Myocyte (in vitro differentiated cells): ENCODE measurements around the gene ZGRF1. TPM values are rescaled to one million over a fixed set of nuclear protein-coding genes. Genes with fewer than 3 reads are reported as not detected.
"Not testable (repeated sequence)": the region's sequence is repeated elsewhere in the genome, so short reads cannot be mapped to it uniquely, and the experiment has no call there.

Experiments
- DNase-seq: peaks from one replicate; pipeline ENCODE4 v3.0.0-alpha.2; 2012; ENCODE audit warnings: low read depth
- microRNA counts: library from miRNA; unstranded; fragments of <30 nt; microRNA quantifications from one replicate; lab custom pipeline; 2016
- microRNA-seq: library from miRNA; unstranded; fragments of <30 nt; microRNA quantifications from one replicate; pipeline ENCODE4, GENCODE V29; 2016
- total RNA-seq: library from RNA; depleted of rRNA; stranded (reverse); fragments of >200 nt; gene quantifications from 2 replicates; pipeline ENCODE4 v1.2.3, GENCODE V29; 2014

The ZGRF1 gene
- total RNA-seq, 1 donor from 2014 or later: 3.2 TPM

GRCh38 chr4:112516066-112516470 is 120.6 kb downstream of the ZGRF1 start, which contains the start of gene NEUROG2:
Gene NEUROG2 (minus strand): TSS chr4:112516180. CDS start chr4:112515475, 705 bp downstream.
- no peak for DNase-seq

GRCh38 chr4:112515198-112516065 is 121.3 kb downstream of the ZGRF1 start:
- peak; percentile 66 for DNase-seq

GRCh38 chr4:112514647-112515197 is 122.0 kb downstream of the ZGRF1 start:
- peak; percentile 23 for DNase-seq

DNA sequence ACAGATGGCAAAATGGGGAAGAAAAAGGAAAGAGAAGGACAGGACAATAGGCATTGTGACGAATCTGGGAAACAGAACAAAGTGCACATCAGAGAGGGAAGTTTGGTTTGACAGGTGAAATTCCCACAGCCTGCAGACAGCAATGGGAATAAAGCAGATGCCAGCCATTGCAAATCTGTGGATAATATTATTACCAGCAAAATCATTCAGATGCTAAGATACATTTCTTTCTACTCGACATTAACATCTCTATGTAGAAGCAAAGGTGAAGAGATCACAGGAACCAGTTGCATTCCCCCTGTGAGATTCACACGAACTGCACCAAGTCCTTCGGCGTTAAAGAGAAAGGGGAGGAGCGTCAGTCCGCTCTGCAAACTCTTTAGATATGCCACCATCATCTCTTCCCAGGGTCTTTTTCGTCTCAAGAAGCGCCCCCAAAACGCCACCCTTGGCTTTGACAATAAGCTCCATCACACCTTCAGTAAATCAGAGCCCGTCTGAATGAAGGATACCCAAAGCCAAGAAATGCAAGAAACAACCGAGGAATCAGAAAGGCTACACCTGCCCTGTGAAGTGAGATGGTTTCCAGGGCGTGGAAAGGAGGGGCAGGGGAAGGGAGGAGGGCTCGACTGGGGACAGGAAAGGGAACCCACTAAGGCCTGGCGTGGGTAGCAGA is 122.6 kb downstream of the ZGRF1 start:
- no peak for DNase-seq

DNA sequence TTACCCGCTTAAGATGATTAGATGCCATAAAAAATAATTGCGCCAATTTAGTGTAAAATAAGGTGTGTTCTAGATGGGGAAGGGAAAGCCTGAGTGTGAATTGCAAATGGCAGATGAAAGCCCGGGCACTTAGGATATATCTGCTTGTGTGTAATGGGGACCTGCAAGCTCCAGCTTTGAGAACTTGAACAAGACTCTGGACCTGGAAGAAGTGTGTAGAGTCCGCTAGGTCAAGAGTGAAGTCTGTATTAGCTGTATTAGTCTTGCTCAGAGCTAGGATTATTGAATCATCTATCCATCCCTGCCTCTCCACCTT is 124.9 kb downstream of the ZGRF1 start:
- no peak for DNase-seq

GRCh38 chr4:112511093-112511802 is 125.5 kb downstream of the ZGRF1 start:
- no peak for DNase-seq

DNA sequence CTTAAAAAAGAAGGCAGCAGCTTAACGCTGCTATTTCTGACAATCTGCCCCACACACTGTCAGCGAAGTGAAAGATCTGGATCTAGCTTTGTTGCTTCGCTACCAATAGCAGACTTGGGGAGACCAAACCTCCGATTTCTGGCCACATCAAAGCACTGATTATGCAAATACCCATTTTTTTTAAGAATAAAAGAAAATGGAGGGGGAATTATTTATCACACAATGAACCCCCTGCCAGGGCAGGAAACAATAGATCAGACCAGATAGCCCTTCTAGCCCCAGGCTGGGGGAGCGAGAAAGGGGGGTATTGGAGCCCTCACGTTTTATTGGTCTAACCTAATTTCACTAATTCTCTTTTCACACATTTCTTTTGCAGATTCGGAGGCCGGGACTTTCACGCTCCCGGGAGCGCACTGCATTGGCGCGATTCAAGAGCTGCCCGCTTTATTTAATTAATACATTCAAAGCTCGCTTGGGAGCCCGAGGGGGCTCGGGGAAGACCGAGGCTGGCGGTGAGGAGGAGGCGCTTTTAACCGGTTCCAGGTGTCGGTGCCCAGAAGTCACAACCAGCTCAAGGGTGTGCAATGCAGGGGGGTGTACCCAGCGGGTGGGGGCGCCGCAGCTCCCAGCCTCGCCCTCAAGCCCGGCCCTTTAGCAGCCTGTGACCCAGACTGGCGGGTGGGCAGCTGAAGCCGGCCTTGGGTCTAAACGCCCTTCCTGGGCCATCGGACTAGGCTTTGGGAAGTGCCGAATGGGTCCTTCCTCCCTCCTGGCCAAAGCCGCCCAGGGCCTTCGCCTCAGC is 126.2 kb downstream of the ZGRF1 start:
- no peak for DNase-seq

DNA sequence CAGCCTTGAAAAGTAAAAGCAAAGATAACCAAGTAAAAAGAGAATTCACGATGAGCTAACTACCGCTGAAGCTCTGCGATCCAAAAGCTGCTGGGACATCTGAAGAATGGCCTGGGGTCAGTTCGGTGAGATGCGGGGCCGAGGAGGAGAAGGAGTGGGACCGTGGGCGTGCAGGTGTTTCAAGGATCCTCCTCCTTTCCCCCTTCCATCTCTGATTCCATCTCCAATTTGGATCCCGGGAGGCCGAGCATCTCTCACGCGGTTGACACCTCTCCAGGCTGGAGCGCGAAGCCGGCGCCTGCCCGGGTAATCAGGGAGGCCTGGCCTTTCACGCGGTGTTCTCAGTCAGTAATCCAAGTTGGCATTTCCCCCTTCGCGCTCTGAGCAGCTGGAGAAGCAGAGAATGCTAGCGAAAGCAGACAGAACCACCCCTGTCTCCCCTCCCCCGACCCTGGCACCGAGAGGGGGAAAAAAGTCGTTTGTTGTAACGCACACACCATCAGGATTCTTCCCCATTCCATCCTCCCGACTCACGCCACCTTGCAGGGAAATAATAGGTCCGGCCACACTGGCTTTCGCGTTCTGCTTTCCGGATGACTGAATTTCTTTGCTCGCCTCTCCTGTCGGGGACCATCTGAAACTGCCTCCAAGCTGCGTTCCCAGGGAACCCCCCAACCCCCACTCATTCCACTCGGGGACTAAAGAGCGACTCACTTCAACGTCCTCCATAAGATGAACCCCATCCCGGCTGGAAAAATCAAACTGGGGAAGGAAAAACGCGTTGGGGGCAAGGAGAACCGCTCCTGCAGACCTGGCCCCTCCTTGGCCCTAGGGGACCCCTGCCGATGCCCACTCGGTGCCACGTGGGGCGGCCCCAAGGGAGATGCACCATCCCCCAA is 127.2 kb downstream of the ZGRF1 start:
- peak; percentile 9 for DNase-seq

- DNase-seq: no peak
Measured at GRCh38 chr4:112508356-112508755, 128.4 kb downstream of the ZGRF1 start.

DNA sequence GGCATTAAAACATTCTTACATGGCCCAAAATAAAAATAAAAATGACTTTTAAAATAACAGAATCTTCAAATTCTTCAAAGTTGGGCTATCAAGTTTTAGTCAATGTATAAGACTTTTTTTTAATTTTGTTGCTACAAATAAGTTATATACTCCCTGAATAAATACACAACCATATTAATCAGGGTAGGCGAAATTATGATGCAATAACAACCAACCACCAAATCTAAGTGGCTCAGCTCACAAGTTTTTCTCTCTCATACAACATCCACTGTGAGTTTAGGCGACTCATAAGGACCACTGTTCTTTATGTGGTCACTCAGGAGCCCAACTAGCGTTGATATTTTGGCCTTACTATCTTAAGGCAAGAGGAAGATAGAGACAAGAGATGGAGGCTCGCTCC is 131.9 kb downstream of the ZGRF1 start:
- DNase-seq: no peak

- no peak for DNase-seq
Measured at GRCh38 chr4:112502871-112503270, 133.8 kb downstream of the ZGRF1 start.

DNA sequence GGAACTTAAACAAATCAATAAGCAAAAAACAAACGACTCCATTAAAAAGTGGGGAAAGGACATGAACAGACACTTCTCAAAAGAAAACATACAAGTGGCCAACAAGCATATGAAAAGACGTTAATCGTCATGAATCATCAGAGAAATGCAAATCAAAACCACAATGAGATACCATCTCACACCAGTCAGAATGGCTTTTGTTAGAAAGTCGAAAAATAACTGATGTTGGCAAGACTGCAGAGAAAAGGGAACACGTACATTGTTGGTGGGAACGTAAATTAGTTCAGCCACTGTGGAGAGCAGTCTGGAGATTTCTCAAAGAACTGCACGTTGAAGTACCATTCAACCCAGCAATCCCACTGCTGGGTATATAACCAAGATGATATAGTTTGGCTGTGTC is 144.4 kb downstream of the ZGRF1 start:
- DNase-seq: no peak

DNA sequence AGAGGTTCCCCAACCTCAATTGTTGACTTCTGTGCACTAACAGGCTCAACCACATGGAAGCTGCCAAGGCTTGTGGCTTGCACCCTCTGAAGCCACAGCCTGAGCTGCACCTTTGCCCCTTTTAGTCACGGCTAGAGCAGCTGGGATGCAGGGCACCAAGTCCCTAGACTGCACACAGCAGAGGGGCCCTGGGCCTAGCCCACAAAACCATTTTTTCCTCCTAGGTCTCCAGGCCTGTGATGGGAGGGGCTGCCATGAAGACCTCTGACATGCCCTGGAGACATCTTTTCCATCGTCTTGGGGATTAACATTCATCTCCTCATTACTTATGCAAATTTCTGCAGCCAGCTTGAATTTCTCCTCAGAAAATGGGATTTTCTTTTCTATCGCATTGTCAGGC is 145.9 kb downstream of the ZGRF1 start:
- not testable (repeated sequence) for DNase-seq

MicroRNA genes within 50 kb of the gene (microRNA counts, 767-probe panel; counts per million panel counts)
- microRNA hsa-miR-302a-3p (lab: Ali Mortazavi, UCI) (not detected), microRNA hsa-miR-302b-3p (lab: Ali Mortazavi, UCI) (not detected), microRNA hsa-miR-302c-3p (lab: Ali Mortazavi, UCI) (not detected), microRNA hsa-miR-302d-3p (lab: Ali Mortazavi, UCI) (7,068 counts per million, percentile 15 among the panel's probes with 10 or more counts), microRNA hsa-miR-367-3p (lab: Ali Mortazavi, UCI) (not detected)

Small RNAs within 50 kb of the gene (microRNA-seq; reads per million reads assigned to microRNA genes)
- gene MIR302A: 139 reads per million, percentile 61 among the genes with 10 or more reads in this experiment
- 132 reads per million, percentile 60 among the genes with 10 or more reads in this experiment for gene MIR302B
- gene MIR302C: 35.4 reads per million, percentile 44 among the genes with 10 or more reads in this experiment
- 86.9 reads per million, percentile 53 among the genes with 10 or more reads in this experiment for gene MIR302D
- gene MIR367: not detected

Other genes with a start within 250 kb of the ZGRF1 start
- 0.40 TPM in 1 of 2 replicates, not detected in the other for gene NEUROG2, start 120.7 kb downstream of the ZGRF1 start, total RNA-seq
- gene LARP7, start 234 bp upstream of the ZGRF1 start, total RNA-seq: 45.2 and 53.0 TPM in 2 replicates